M059J (cell line): Measurements from ENCODE around the gene ITGA2B. TPM values are rescaled to one million over a fixed set of nuclear protein-coding genes. Genes with fewer than 3 reads are reported as not detected.
"Not testable (repeated sequence)": the region's sequence is repeated elsewhere in the genome, so short reads cannot be mapped to it uniquely, and the experiment has no call there.

Experiments used
- DNase-seq: peaks from one replicate; pipeline ENCODE4 v3.0.0-alpha.2; 2012; ENCODE audit warnings: low read depth
- total RNA-seq: library from RNA; depleted of rRNA; stranded (reverse); fragments of >200 nt; shearing (Covaris generic); gene quantifications from 2 replicates; pipeline ENCODE4 v1.2.3, GENCODE V29; 2014

The ITGA2B gene
- total RNA-seq, 1 experiment from 2014 or later, result 0.25 TPM

DNA sequence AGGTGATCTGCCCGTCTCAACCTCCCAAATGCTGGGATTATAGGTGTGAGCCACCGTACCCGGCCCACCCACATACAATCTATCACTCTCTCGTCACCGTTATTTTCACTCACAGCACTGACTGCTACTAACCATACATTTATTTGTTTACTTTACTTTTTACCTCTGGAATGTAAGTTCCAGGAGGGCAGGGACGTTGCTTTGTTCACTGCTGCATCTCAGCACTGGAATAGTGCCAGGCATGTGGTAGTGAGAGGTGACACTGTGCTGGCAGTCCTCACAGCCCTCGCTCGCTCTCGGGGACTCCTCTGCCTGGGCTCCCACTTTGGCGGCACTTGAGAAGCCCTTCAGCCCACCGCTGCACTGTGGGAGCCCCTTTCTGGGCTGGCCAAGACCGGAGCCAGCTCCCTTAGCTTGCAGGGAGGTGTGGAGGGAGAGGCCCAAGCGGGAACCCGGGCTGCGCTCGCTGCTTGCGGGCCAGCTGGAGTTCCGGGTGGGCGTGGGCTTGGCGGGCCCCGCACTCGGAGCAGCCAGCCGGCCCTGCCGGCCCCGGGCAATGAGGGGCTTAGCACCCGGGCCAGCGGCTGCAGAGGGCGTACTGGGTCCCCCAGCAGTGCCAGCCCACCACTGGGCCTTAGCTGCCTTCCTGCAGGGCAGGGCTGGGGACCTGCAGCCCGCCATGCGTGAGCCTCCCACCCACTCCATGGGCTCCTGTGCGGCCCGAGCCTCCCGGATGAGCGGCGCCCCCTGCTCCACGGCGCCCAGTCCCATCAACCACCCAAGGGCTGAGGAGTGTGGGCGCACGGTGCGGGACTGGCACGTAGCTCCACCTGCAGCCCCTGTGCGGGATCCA, 20.8 kb downstream of the ITGA2B start:
- not testable (repeated sequence) for DNase-seq

GRCh38 chr17:44367231-44367979, 22.0 kb downstream of the ITGA2B start:
- no peak for DNase-seq

GRCh38 chr17:44365051-44365450, 24.4 kb downstream of the ITGA2B start:
- not testable (repeated sequence) for DNase-seq

GRCh38 chr17:44363613-44364159, 25.8 kb downstream of the ITGA2B start, which contains the start of gene FAM171A2:
Gene FAM171A2, minus strand, starts transcription at chr17:44363853. Its CDS starts 139 bp downstream, at chr17:44363714.
- DNase-seq, result peak; percentile 45

DNA sequence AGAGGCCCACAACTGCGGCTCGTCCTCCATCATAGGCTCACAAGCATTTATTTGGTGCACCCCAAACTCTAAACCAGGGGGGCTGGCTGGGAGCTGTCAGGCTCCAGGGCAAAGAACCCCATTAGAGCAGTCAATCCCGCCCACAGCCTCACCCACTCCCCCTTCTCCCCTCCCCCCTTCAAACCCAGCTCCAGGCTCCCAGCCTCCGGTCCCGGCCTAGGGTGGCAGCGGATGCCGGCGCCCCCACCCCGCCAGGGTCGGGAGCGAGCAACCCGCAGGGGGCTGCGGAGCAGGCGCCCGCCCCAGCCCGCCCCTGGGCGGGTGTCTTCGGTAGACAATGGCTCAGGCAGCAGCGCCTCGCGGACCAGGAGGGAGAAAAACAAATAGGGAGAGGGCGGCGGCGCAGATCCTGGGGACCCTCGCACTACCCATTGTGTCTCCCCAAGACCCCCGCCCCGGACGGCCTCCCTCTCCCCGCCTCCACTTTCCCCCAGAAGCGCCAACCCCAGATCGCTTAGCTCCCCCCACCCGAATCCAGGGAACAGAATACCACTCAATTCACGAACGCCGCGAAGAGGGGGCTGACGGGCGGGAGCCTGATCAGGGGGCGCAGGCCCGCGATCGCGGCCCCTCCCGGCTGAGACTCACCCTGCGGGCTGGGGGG, 26.4 kb downstream of the ITGA2B start:
- DNase-seq, result no peak

GRCh38 chr17:44362459-44362948, 26.9 kb downstream of the ITGA2B start:
- no peak for DNase-seq

DNA sequence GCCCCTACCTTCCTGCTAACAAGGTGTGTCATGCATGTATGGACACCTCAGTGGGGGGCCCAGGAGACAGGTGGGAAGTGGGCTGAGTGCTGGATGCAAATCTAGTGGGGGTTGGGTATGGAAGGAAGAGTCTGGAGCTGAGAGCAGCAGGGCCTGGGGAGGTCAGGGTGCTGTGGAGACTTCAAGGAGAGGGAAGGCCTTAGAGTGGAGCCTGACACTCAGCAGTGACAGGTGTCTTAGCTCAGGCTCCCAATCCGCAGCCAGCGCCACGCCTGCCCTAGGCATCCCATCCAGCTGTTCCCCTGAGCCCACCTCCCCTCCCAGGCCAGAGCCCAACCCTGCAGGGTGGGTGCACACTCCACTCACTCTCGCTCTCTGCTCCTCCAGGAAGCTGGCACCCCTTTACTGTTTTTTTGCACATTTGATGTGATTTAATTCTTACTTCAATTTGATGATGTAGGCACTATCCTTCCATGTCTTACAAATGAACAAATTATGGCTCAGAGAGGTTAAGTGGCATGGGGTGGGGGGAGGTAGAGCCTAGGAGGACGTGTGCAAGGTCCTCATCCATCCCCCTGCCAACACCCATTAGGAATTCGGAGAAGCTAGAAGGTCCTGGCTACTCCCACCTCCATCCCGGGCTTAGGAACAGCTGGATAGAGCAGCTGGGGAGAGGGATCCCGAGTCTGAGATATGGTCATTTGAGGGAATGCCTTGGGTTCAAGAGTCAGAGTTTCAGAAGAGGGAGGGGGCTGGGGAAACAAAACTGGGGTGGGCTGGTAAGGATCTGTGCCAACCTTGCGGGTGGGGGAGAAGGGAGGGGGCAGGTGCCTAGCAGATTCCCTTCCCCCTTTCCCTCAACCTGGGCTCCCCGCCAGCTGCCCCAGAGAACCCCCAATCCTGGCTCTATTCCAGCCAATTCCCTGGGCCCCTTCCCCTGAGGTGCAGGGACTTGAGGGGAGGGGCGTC, 27.9 kb downstream of the ITGA2B start:
- DNase-seq, result no peak

DNA sequence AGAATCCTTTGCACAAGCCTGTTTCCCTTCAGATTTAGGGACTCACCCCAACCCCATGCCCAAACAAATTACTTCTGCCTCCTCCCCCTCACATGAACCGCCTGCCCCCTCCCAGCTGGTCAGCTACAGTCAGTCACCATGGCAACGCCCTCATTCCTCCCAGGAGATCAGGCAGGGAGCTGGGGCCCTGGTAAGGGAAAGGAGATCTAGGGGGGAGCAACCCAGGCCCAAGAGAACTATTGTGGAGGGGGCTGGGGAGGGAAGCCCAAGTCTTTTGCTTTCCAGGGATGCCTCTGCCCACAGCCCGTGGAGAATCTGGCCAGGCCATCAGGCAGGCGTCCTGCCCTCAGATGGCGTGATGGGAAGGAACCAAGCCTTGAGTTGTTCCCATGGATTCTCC, 28.6 kb downstream of the ITGA2B start:
- peak; percentile 38 for DNase-seq

GRCh38 chr17:44360144-44360533, 29.3 kb downstream of the ITGA2B start:
- no peak for DNase-seq

- DNase-seq, result no peak
These were observed 29.8 kb downstream of the ITGA2B start for GRCh38 chr17:44359458-44360143.

- DNase-seq, result no peak
These were observed 30.4 kb downstream of the ITGA2B start for GRCh38 chr17:44359006-44359405.

DNA sequence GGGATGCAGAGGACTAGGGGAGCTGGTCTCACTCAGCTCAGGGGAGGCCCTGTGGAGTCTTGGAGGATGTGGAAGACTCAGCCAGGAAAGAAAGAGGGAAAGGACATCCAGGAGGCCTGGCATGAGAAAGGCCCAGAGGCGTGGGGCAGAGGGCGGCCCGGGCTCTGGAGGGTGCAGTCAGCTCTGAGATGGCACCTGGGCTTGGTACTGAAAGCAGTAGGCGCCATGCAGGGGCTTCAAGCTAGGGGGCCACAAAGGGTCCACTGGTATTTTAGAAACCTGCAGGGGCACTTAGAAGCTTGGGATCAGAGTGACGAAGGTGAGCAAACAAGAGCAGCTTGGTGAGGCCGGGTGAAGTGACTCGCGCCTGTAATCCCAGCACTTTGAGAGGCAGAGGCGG, 31.4 kb downstream of the ITGA2B start:
- no peak for DNase-seq

- no peak for DNase-seq
These were observed 33.2 kb downstream of the ITGA2B start for GRCh38 chr17:44356241-44356640.

DNA sequence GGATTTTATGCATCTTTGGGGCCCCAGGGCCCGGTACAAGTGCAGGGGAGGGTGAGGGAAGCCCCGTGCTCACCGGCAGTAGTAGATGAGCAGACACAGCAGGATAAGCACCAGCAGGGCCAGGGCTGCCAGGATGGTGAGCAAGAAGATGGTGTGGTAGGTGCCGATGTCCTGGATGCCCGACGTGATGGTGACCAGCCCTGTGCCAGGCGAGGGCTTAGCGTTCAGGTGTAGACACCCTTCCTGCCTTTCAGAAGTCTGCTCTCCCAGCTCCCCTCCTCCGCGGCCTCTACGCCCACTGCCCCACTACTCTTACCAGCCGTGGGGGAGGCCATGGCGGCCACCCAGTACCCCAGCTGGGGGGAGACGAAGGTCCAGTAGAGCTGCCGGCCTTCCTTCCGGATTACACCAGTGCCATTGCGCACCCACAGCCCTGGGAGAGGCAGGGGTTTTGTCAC, 33.8 kb downstream of the ITGA2B start:
- no peak for DNase-seq

GRCh38 chr17:44354582-44355561, 34.6 kb downstream of the ITGA2B start:
- no peak for DNase-seq

- no peak for DNase-seq
These were observed 35.6 kb downstream of the ITGA2B start for GRCh38 chr17:44353672-44354331.

DNA sequence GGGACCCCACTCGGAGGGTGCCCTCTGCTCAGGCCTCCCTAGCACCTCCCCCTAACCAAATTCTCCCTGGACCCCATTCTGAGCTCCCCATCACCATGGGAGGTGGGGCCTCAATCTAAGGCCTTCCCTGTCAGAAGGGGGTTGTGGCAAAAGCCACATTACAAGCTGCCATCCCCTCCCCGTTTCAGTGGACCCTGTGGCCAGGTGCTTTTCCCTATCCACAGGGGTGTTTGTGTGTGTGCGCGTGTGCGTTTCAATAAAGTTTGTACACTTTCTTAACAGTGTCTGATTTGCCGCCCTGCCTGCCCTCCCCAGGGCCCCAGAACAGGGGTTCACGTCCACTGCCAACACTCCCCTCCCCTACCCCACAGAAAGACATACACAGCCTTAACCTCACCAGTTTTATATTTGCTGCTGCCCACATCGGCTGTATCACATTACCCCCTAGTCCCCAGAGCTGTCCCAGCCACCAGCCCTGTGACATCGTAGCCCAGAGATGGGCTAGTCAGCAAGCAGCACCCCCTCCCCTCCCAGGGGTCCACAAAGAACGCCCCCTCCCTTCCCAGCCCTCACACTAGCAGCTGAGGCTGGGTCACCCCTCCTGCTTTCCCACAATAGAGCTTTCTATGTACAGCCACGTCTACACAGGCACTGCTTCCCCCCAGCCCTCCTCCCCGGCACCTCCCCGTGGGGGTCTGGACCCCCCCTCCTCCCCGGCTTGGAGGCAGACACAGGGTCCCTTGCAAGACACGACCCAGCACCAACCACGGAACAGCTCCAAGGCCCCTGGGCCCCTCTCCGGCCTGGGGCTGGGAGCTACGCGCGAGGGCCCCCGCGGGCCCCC, 36.4 kb downstream of the ITGA2B start:
- no peak for DNase-seq
